ENCODE data around the gene ST6GALNAC4. TPM values are rescaled to one million over a fixed set of nuclear protein-coding genes. Genes with fewer than 3 reads are reported as not detected.

The ST6GALNAC4 gene
- total RNA-seq, 1 donor from 2014 or later, result 17.5 TPM

DNA sequence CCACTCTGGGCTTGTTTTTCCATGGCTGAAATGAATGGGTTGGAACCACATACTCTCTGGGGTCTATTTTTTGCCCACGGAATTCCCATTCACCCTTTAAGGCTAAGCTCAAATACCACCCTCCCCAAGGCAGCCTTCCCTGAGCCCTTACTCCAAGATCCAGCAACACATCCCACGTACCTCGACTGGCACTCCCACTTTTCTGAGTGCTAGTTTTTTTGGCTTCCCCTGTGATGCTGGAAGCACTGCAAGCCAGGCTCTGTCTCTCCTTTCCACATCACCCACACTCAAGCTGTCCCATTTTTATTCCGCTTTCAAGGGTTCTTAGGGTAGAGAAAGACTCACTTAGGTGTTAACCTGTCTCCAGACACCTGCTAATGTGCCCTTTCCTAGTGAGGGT, 23.4 kb downstream of the ST6GALNAC4 start:
- Mint-ChIP-seq H3K36me3 (peaks cover 43% of the 10 kb centered on the region), H3K27me3 (no peaks in the 10 kb centered on the region), H3K4me1 (ENCODE audit: unreplicated experiment) (peaks cover 6% of the 10 kb centered on the region), H3K4me3 (no peak overlapping the region), H3K27ac (no peak overlapping the region), H3K9me3 (no peaks in the 10 kb centered on the region)
- TF ChIP-seq CTCF (conservative IDR thresholded peaks at IDR 0.05), result no peak
- DNase-seq (ENCODE audit: extremely low spot score, unreplicated experiment), result no peak

DNA sequence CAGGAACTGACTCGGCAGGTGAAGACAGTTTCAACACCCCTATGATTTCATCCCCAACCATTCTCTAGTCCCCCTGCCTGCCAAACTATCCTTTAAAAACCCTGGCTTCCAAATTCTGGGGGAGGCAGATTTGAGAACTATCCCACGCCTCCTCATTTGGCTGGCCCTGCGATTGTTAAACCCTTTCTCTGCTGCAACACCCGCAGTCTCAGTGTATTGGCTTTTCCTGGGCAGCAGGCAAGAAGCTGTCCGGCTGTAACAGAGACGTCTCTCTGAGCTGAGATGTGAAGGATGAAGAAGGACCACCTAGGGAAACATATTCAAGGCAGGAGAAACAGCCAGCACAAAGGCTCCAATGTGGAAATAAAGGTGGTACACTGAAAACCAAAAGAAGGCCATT, 24.0 kb downstream of the ST6GALNAC4 start:
- H3K27ac Mint-ChIP-seq, result no peak overlapping the region
- H3K4me1 Mint-ChIP-seq (ENCODE audit: unreplicated experiment), result peaks cover 6% of the 10 kb centered on the region
- TF ChIP-seq CTCF (conservative IDR thresholded peaks at IDR 0.05), result no peak
- no peaks in the 10 kb centered on the region for H3K9me3 Mint-ChIP-seq
- no peak overlapping the region for H3K4me3 Mint-ChIP-seq
- peaks cover 45% of the 10 kb centered on the region for H3K36me3 Mint-ChIP-seq
- no peaks in the 10 kb centered on the region for H3K27me3 Mint-ChIP-seq
- no peak for DNase-seq (ENCODE audit: extremely low spot score, unreplicated experiment)

DNA sequence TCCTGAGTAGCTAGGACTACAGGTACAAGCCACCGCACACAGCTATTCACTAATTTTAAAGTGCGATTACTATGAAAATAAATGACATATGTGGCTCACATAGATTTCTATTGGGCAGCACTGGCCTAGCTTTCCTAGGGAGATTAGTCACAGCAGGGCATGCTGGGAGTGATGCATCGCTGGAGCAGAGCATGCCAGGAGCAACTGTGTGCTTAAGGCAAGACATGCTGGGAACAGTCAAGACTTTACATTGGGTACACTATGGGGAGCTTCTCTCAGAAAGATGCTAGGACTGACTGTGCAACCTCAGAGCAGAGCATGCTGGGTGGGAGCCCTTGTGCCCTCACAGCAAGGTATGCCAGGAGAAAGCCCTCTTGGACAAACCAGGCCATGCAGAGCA, 26.8 kb downstream of the ST6GALNAC4 start:
- Mint-ChIP-seq H3K36me3 (peaks cover 45% of the 10 kb centered on the region), H3K27ac (no peak overlapping the region), H3K4me3 (no peak overlapping the region), H3K27me3 (no peaks in the 10 kb centered on the region), H3K9me3 (no peaks in the 10 kb centered on the region), H3K4me1 (ENCODE audit: unreplicated experiment) (no peaks in the 10 kb centered on the region)
- no peak for DNase-seq (ENCODE audit: extremely low spot score, unreplicated experiment)
- TF ChIP-seq CTCF (conservative IDR thresholded peaks at IDR 0.05), result no peak

GRCh38 chr9:127887792-127888191, 29.0 kb downstream of the ST6GALNAC4 start:
- Mint-ChIP-seq H3K4me1 (ENCODE audit: unreplicated experiment) (no peaks in the 10 kb centered on the region), H3K27ac (no peak overlapping the region), H3K9me3 (no peaks in the 10 kb centered on the region), H3K36me3 (peaks cover 27% of the 10 kb centered on the region), H3K4me3 (no peak overlapping the region), H3K27me3 (no peaks in the 10 kb centered on the region)
- TF ChIP-seq CTCF (conservative IDR thresholded peaks at IDR 0.05), result peak; percentile 48
- DNase-seq (ENCODE audit: extremely low spot score, unreplicated experiment), result no peak

DNA sequence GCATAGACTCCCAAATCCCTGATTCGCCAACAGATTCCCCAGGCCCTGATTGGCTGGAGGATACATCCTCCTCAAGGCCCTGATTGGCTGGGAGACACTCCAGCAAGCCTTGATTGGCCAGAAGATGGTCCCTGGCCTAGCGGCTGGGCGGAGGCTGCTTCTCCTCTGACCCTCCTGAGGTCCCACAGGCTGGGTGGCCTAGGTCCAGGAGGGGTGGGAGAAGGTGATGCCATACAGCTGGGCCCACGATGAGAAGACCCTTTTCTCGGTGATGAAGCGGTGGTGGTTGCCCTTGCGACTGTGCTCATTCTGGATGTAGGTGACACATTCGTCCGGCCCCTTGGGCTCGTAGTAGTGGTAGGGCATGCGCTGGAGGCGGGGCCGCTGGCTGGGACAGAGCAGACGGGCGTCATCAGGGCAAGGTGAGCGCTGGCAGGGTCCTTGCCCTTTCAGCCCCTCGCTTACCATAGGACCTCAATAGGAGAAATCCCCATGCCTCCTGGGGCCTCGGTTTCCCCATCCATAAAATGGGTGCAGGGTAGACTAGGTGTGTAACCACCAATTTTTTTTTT, 30.4 kb downstream of the ST6GALNAC4 start:
- no peak for TF ChIP-seq CTCF (conservative IDR thresholded peaks at IDR 0.05)
- H3K9me3 Mint-ChIP-seq, result no peaks in the 10 kb centered on the region
- no peak overlapping the region for H3K4me3 Mint-ChIP-seq
- no peak overlapping the region for H3K27ac Mint-ChIP-seq
- H3K36me3 Mint-ChIP-seq, result peaks cover 19% of the 10 kb centered on the region
- no peaks in the 10 kb centered on the region for H3K4me1 Mint-ChIP-seq (ENCODE audit: unreplicated experiment)
- no peaks in the 10 kb centered on the region for H3K27me3 Mint-ChIP-seq
- no peak for DNase-seq (ENCODE audit: extremely low spot score, unreplicated experiment)

Data from type B pancreatic cell (in vitro differentiated cells).